H1 (cell line): ENCODE measurements around the gene UGT1A10. TPM values are rescaled to one million over a fixed set of nuclear protein-coding genes. Genes with fewer than 3 reads are reported as not detected.

Experiments used
- BACH1 ChIP-seq: IDR thresholded peaks from 2 replicates; pipeline ENCODE4 v1.6.1; 2012; ENCODE audit warnings: low read length, improper control_type of control experiment
- CEBPB ChIP-seq: IDR thresholded peaks from 2 replicates; pipeline ENCODE4 v1.6.1; 2012; ENCODE audit warnings: low read depth, low read length
- EZH2 ChIP-seq: fragments of 200-600 bp; sonication (generic); IDR thresholded peaks from 2 replicates; pipeline ENCODE4 v1.7.1; 2012; ENCODE audit warnings: low read depth, mild to moderate bottlenecking, moderate library complexity, low read length, inconsistent platforms; ENCODE audit not compliant: severe bottlenecking
- HDAC6 ChIP-seq: IDR thresholded peaks from one replicate; pipeline ENCODE4 v1.7.1; 2012; ENCODE audit warnings: low read depth, mild to moderate bottlenecking, inconsistent platforms, low read length, moderate library complexity
- PHF8 ChIP-seq: fragments of 200-600 bp; sonication (generic); conservative IDR thresholded peaks from 2 replicates; pipeline ENCODE4 v1.7.1; 2012; ENCODE audit warnings: low read depth, mild to moderate bottlenecking, inconsistent platforms, low read length, moderate library complexity
- POU5F1 ChIP-seq: IDR thresholded peaks from 2 replicates; pipeline ENCODE4 v1.6.1; 2011; ENCODE audit warnings: low read depth, mild to moderate bottlenecking, low read length, moderate library complexity
- SP1 ChIP-seq: IDR thresholded peaks from 2 replicates; pipeline ENCODE4 v1.6.1; 2011; ENCODE audit warnings: low read depth, low read length
- TAF1 ChIP-seq: IDR thresholded peaks from 2 replicates; pipeline ENCODE4 v1.6.1; 2011; ENCODE audit warnings: mild to moderate bottlenecking, low read depth, low read length
- YY1 ChIP-seq: IDR thresholded peaks from 2 replicates; pipeline ENCODE4 v1.6.1; 2011; ENCODE audit warnings: low read depth, mild to moderate bottlenecking, low read length
- polyA plus RNA-seq, 7 experiments: library from polyadenylated mRNA; depleted of rRNA in 3 of 7; stranded (reverse) in 5 of 7; unstranded in 2 of 7; fragments of >200 nt in 5 of 7; fragments of 200-250 nt in 2 of 7; gene quantifications; 1 replicate in 5 of 7; 2 replicates in 1 of 7; 4 replicates in 1 of 7; pipeline versions ENCODE4 v1.2.1 to v1.2.3, GENCODE V29; 2011 to 2013; ENCODE audit warnings: missing spikeins in 2 of 7, mixed read lengths in 2 of 7
- total RNA-seq: library from RNA; stranded (reverse); fragmentation: NEBNext Ultra II Directional; extraction: Animal tissue kit (Norgen Biotek cat#: 25700); gene quantifications from 2 replicates; pipeline ENCODE4 v1.2.1, GENCODE V29; 2021
- TF ChIP-seq, protein P1 (sequence below): fragments of 300-600 bp; sonication (generic); IDR thresholded peaks from 2 replicates; pipeline ENCODE4 v1.7.1; 2012; ENCODE audit warnings: low read length, moderate library complexity, mild to moderate bottlenecking, inconsistent platforms; ENCODE audit not compliant: insufficient replicate concordance
- TF ChIP-seq, protein P2 (sequence below): IDR thresholded peaks from 2 replicates; pipeline ENCODE4 v1.6.1; 2011; ENCODE audit warnings: low read length, improper control_type of control experiment

UGT1A10 gene
- total and polyA plus RNA-seq, 2 of the 8 experiments (the other 6 are each of a cell fraction or from before 2014, with no cell fraction given): not detected

DNA sequence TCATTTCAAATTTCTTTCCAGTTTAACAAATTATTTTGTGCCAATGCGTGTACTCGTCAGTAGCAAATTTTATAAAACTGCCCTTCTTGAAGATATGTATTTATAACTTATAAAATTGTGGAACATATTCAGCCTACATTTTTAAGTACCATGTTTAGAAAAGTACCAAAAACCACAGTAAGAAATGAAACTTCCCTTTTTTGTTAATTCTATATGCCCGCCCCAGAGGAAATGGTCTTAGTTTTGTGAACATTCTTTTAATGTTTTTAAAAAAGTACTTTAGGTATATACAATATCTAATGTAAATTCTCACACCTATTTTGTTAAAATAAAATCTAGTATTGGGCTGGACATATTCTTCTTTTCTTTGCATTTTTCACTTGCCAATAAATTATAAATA, 36.6 kb downstream of the UGT1A10 start (continued):
- TF ChIP-seq, protein P1, sequence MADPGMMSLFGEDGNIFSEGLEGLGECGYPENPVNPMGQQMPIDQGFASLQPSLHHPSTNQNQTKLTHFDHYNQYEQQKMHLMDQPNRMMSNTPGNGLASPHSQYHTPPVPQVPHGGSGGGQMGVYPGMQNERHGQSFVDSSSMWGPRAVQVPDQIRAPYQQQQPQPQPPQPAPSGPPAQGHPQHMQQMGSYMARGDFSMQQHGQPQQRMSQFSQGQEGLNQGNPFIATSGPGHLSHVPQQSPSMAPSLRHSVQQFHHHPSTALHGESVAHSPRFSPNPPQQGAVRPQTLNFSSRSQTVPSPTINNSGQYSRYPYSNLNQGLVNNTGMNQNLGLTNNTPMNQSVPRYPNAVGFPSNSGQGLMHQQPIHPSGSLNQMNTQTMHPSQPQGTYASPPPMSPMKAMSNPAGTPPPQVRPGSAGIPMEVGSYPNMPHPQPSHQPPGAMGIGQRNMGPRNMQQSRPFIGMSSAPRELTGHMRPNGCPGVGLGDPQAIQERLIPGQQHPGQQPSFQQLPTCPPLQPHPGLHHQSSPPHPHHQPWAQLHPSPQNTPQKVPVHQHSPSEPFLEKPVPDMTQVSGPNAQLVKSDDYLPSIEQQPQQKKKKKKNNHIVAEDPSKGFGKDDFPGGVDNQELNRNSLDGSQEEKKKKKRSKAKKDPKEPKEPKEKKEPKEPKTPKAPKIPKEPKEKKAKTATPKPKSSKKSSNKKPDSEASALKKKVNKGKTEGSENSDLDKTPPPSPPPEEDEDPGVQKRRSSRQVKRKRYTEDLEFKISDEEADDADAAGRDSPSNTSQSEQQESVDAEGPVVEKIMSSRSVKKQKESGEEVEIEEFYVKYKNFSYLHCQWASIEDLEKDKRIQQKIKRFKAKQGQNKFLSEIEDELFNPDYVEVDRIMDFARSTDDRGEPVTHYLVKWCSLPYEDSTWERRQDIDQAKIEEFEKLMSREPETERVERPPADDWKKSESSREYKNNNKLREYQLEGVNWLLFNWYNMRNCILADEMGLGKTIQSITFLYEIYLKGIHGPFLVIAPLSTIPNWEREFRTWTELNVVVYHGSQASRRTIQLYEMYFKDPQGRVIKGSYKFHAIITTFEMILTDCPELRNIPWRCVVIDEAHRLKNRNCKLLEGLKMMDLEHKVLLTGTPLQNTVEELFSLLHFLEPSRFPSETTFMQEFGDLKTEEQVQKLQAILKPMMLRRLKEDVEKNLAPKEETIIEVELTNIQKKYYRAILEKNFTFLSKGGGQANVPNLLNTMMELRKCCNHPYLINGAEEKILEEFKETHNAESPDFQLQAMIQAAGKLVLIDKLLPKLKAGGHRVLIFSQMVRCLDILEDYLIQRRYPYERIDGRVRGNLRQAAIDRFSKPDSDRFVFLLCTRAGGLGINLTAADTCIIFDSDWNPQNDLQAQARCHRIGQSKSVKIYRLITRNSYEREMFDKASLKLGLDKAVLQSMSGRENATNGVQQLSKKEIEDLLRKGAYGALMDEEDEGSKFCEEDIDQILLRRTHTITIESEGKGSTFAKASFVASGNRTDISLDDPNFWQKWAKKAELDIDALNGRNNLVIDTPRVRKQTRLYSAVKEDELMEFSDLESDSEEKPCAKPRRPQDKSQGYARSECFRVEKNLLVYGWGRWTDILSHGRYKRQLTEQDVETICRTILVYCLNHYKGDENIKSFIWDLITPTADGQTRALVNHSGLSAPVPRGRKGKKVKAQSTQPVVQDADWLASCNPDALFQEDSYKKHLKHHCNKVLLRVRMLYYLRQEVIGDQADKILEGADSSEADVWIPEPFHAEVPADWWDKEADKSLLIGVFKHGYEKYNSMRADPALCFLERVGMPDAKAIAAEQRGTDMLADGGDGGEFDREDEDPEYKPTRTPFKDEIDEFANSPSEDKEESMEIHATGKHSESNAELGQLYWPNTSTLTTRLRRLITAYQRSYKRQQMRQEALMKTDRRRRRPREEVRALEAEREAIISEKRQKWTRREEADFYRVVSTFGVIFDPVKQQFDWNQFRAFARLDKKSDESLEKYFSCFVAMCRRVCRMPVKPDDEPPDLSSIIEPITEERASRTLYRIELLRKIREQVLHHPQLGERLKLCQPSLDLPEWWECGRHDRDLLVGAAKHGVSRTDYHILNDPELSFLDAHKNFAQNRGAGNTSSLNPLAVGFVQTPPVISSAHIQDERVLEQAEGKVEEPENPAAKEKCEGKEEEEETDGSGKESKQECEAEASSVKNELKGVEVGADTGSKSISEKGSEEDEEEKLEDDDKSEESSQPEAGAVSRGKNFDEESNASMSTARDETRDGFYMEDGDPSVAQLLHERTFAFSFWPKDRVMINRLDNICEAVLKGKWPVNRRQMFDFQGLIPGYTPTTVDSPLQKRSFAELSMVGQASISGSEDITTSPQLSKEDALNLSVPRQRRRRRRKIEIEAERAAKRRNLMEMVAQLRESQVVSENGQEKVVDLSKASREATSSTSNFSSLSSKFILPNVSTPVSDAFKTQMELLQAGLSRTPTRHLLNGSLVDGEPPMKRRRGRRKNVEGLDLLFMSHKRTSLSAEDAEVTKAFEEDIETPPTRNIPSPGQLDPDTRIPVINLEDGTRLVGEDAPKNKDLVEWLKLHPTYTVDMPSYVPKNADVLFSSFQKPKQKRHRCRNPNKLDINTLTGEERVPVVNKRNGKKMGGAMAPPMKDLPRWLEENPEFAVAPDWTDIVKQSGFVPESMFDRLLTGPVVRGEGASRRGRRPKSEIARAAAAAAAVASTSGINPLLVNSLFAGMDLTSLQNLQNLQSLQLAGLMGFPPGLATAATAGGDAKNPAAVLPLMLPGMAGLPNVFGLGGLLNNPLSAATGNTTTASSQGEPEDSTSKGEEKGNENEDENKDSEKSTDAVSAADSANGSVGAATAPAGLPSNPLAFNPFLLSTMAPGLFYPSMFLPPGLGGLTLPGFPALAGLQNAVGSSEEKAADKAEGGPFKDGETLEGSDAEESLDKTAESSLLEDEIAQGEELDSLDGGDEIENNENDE: no peak
- TF ChIP-seq YY1: no peak
- no peak for TF ChIP-seq HDAC6
- TF ChIP-seq CEBPB: no peak
- no peak for TF ChIP-seq BACH1
- TF ChIP-seq EZH2: no peak
- TF ChIP-seq, protein P2, sequence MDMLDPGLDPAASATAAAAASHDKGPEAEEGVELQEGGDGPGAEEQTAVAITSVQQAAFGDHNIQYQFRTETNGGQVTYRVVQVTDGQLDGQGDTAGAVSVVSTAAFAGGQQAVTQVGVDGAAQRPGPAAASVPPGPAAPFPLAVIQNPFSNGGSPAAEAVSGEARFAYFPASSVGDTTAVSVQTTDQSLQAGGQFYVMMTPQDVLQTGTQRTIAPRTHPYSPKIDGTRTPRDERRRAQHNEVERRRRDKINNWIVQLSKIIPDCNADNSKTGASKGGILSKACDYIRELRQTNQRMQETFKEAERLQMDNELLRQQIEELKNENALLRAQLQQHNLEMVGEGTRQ: no peak
- TF ChIP-seq SP1: no peak
- TF ChIP-seq PHF8: no peak
- no peak for TF ChIP-seq TAF1
- no peak for TF ChIP-seq POU5F1
